SJSA1 (cell line): Measurements from ENCODE around the gene GID8. TPM values are rescaled to one million over a fixed set of nuclear protein-coding genes. Genes with fewer than 3 reads are reported as not detected.
"Not testable (repeated sequence)": the region's sequence is repeated elsewhere in the genome, so short reads cannot be mapped to it uniquely, and the experiment has no call there.

ENCODE experiments used
- DNase-seq, 2 experiments: peaks; one replicate each; pipeline ENCODE4 v3.0.0-alpha.2; 2015 to 2020; ENCODE audit warnings: low spot score in 2 of 2, low read depth in 1 of 2
- H3K27ac ChIP-seq: fragments of 250-450 bp; sonication (Bioruptor Pico); 2 replicates; pipeline ENCODE4 v1.5.1; 2020; ENCODE audit warnings: mild to moderate bottlenecking, moderate library complexity
- H3K27me3 ChIP-seq: fragments of 250-450 bp; sonication (Bioruptor Pico); replicated peaks from 2 replicates; pipeline ENCODE4 v1.5.1; 2020; ENCODE audit warnings: mild to moderate bottlenecking, moderate library complexity
- H3K36me3 ChIP-seq: fragments of 250-450 bp; sonication (Bioruptor Pico); 2 replicates; pipeline ENCODE4 v1.5.1; 2020; ENCODE audit warnings: mild to moderate bottlenecking
- H3K4me1 ChIP-seq: fragments of 250-450 bp; sonication (Bioruptor Pico); replicated peaks from 2 replicates; pipeline ENCODE4 v1.6.1; 2021; ENCODE audit warnings: mild to moderate bottlenecking
- H3K4me3 ChIP-seq: fragments of 250-450 bp; sonication (Bioruptor Pico); 2 replicates; pipeline ENCODE4 v1.5.1; 2020; ENCODE audit warnings: mild to moderate bottlenecking
- H3K9me3 ChIP-seq: fragments of 250-450 bp; sonication (Bioruptor Pico); replicated peaks from 2 replicates; pipeline ENCODE4 v1.5.1; 2020; ENCODE audit warnings: mild to moderate bottlenecking
- total RNA-seq: library from RNA; depleted of rRNA; stranded (reverse); fragments of >200 nt; shearing (Covaris generic); gene quantifications from 2 replicates; pipeline ENCODE4 v1.2.3, GENCODE V29; 2014

The GID8 gene
- total RNA-seq, 1 experiment from 2014 or later: 20.7 TPM

GRCh38 chr20:62921119-62921687 lies 16.7 kb upstream of the GID8 start:
- DNase-seq: peak; percentile 38 to 68
- peaks cover 32% of the 10 kb centered on the region for H3K4me1 ChIP-seq
- no peaks in the 10 kb centered on the region for H3K27me3 ChIP-seq
- H3K27ac ChIP-seq: no peak overlapping the region
- no peak overlapping the region for H3K4me3 ChIP-seq
- peaks cover 15% of the 10 kb centered on the region for H3K36me3 ChIP-seq
- H3K9me3 ChIP-seq: no peaks in the 10 kb centered on the region

GRCh38 chr20:62922451-62922921 lies 15.5 kb upstream of the GID8 start:
- peaks cover 43% of the 10 kb centered on the region for H3K4me1 ChIP-seq
- H3K27me3 ChIP-seq: no peaks in the 10 kb centered on the region
- no peak for DNase-seq
- no peak overlapping the region for H3K4me3 ChIP-seq
- no peak overlapping the region for H3K27ac ChIP-seq
- no peaks in the 10 kb centered on the region for H3K9me3 ChIP-seq
- peaks cover 24% of the 10 kb centered on the region for H3K36me3 ChIP-seq

- not testable (repeated sequence) for H3K9me3 ChIP-seq, H3K27me3 ChIP-seq, H3K4me3 ChIP-seq
- H3K4me1 ChIP-seq: peaks cover 49% of the 10 kb centered on the region
- peaks cover 27% of the 10 kb centered on the region for H3K36me3 ChIP-seq
- peak; percentile 58 to 83 for DNase-seq
- peak overlapping the region; percentile 85 for H3K27ac ChIP-seq
Measured at GRCh38 chr20:62923059-62923668, 14.8 kb upstream of the GID8 start.

GRCh38 chr20:62923669-62924441 lies 14.1 kb upstream of the GID8 start:
- peaks cover 27% of the 10 kb centered on the region for H3K36me3 ChIP-seq
- H3K27me3 ChIP-seq: no peaks in the 10 kb centered on the region
- H3K4me1 ChIP-seq: peaks cover 54% of the 10 kb centered on the region
- 0 out of 2 replicates have a peak overlapping the region, but pooled peaks have one; percentile 92 for H3K4me3 ChIP-seq
- H3K27ac ChIP-seq: peak overlapping the region; percentile 85; the same call in 1 of the 2 replicates
- H3K9me3 ChIP-seq: no peaks in the 10 kb centered on the region
- DNase-seq: no peak

GRCh38 chr20:62924442-62925075 lies 13.4 kb upstream of the GID8 start:
- Histone ChIP-seq H3K36me3 (peaks cover 27% of the 10 kb centered on the region), H3K4me1 (peaks cover 56% of the 10 kb centered on the region), H3K4me3 (peak overlapping the region; percentile 92), H3K9me3 (no peaks in the 10 kb centered on the region), H3K27me3 (no peaks in the 10 kb centered on the region), H3K27ac (peak overlapping the region; percentile 85)
- DNase-seq: peak in 1 of 2 experiments; percentile 56

- peaks cover 60% of the 10 kb centered on the region for H3K4me1 ChIP-seq
- peak overlapping the region; percentile 85 for H3K27ac ChIP-seq
- H3K27me3 ChIP-seq: no peaks in the 10 kb centered on the region
- H3K9me3 ChIP-seq: no peaks in the 10 kb centered on the region
- no peak for DNase-seq
- H3K36me3 ChIP-seq: peaks cover 27% of the 10 kb centered on the region
- H3K4me3 ChIP-seq: peak overlapping the region; percentile 92
Measured at GRCh38 chr20:62925076-62925419, 12.9 kb upstream of the GID8 start.

- Histone ChIP-seq H3K27ac (peak overlapping the region; percentile 85), H3K36me3 (peaks cover 26% of the 10 kb centered on the region), H3K4me1 (peaks cover 66% of the 10 kb centered on the region), H3K4me3 (peak overlapping the region; percentile 92), H3K9me3 (no peaks in the 10 kb centered on the region), H3K27me3 (no peaks in the 10 kb centered on the region)
- peak in 1 of 2 experiments; percentile 60 for DNase-seq
Measured at GRCh38 chr20:62925420-62926228, 12.3 kb upstream of the GID8 start.

- peak within 1 kb of the TSS; percentile 92 for H3K4me3 ChIP-seq
- peak; percentile 83 to 88 for DNase-seq
- no peaks in the 10 kb centered on the region for H3K27me3 ChIP-seq
- H3K9me3 ChIP-seq: no peaks in the 10 kb centered on the region
- peak within 1 kb of the TSS; percentile 85 for H3K27ac ChIP-seq
- peaks cover 64% of the 10 kb centered on the region for H3K4me1 ChIP-seq
- peaks cover 22% of the 10 kb centered on the region for H3K36me3 ChIP-seq
Measured at GRCh38 chr20:62926229-62927127, 11.5 kb upstream of the GID8 start, which contains the start of gene DIDO1. DIDO1 (minus strand) TSS chr20:62926505.

GRCh38 chr20:62927128-62927705 lies 10.7 kb upstream of the GID8 start:
- H3K9me3 ChIP-seq: no peaks in the 10 kb centered on the region
- no peaks in the 10 kb centered on the region for H3K27me3 ChIP-seq
- peak overlapping the region; percentile 92; the same call in 1 of the 2 replicates for H3K4me3 ChIP-seq
- H3K4me1 ChIP-seq: peaks cover 64% of the 10 kb centered on the region
- DNase-seq: no peak
- H3K36me3 ChIP-seq: peaks cover 22% of the 10 kb centered on the region
- no peak overlapping the region for H3K27ac ChIP-seq

GRCh38 chr20:62928246-62928939 lies 9.6 kb upstream of the GID8 start:
- H3K27me3 ChIP-seq: no peaks in the 10 kb centered on the region
- H3K27ac ChIP-seq: peak overlapping the region; percentile 82
- H3K4me3 ChIP-seq: peak overlapping the region; percentile 33
- H3K9me3 ChIP-seq: no peaks in the 10 kb centered on the region
- peak; percentile 82 to 83 for DNase-seq
- peaks cover 57% of the 10 kb centered on the region for H3K4me1 ChIP-seq
- H3K36me3 ChIP-seq: peaks cover 32% of the 10 kb centered on the region

GRCh38 chr20:62929051-62929538 lies 8.9 kb upstream of the GID8 start:
- H3K27ac ChIP-seq: peak overlapping the region; percentile 82
- peak; percentile 73 to 79 for DNase-seq
- H3K27me3 ChIP-seq: no peaks in the 10 kb centered on the region
- peaks cover 39% of the 10 kb centered on the region for H3K36me3 ChIP-seq
- peak overlapping the region; percentile 33 for H3K4me3 ChIP-seq
- H3K9me3 ChIP-seq: no peaks in the 10 kb centered on the region
- H3K4me1 ChIP-seq: peaks cover 50% of the 10 kb centered on the region
